Peyer's patch (tissue), 4 donors: ENCODE measurements around the gene TSPAN4.

Source experiments
- POLR2A ChIP-seq, 2 donors: fragments of 450-650 bp; IDR thresholded peaks; one replicate each; pipeline ENCODE4 v1.5.1; 2017; ENCODE audit warnings: antibody characterized with exemption in 2 of 2, mild to moderate bottlenecking in 2 of 2, moderate library complexity in 2 of 2
- TF ChIP-seq, protein P1 (sequence below), 6 experiments: fragments of 450-650 bp in 4 of 6; fragments of 200-600 bp in 2 of 6; sonication (generic) in 1 of 6; IDR thresholded peaks; one replicate each; pipeline ENCODE4 v1.5.1; 2017 to 2019; ENCODE audit warnings: antibody characterized with exemption in 6 of 6, mild to moderate bottlenecking in 3 of 6, moderate library complexity in 1 of 6

DNA sequence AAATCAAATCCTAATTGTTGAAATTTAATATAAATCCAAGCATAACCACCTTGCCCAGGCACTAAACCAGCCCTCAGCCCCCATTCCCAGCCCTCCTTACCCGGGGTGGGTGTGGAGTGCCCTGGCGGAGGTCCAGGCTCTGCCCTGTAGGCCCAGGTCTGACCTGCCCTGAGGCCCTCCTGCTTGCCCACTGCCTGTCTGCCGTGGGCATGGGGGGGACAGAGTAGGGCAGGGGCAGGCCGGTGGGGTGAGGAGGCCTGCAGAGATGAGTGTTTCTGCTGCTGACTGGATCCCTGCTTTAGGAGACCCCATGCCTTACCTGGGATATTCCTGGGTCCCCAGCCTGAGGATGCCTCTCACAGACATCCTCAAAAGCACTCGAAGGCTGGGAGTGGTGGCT, 71.6 kb downstream of the TSPAN4 start:
- TF ChIP-seq, protein P1, sequence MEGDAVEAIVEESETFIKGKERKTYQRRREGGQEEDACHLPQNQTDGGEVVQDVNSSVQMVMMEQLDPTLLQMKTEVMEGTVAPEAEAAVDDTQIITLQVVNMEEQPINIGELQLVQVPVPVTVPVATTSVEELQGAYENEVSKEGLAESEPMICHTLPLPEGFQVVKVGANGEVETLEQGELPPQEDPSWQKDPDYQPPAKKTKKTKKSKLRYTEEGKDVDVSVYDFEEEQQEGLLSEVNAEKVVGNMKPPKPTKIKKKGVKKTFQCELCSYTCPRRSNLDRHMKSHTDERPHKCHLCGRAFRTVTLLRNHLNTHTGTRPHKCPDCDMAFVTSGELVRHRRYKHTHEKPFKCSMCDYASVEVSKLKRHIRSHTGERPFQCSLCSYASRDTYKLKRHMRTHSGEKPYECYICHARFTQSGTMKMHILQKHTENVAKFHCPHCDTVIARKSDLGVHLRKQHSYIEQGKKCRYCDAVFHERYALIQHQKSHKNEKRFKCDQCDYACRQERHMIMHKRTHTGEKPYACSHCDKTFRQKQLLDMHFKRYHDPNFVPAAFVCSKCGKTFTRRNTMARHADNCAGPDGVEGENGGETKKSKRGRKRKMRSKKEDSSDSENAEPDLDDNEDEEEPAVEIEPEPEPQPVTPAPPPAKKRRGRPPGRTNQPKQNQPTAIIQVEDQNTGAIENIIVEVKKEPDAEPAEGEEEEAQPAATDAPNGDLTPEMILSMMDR (IDR thresholded peaks at IDR 0.05) = no peak
- TF ChIP-seq POLR2A (IDR thresholded peaks at IDR 0.05) = no peak
